ENCODE results near the gene A4GALT.
"Not testable (repeated sequence)": the region's sequence is repeated elsewhere in the genome, so short reads cannot be mapped to it uniquely, and the experiment has no call there.

DNA sequence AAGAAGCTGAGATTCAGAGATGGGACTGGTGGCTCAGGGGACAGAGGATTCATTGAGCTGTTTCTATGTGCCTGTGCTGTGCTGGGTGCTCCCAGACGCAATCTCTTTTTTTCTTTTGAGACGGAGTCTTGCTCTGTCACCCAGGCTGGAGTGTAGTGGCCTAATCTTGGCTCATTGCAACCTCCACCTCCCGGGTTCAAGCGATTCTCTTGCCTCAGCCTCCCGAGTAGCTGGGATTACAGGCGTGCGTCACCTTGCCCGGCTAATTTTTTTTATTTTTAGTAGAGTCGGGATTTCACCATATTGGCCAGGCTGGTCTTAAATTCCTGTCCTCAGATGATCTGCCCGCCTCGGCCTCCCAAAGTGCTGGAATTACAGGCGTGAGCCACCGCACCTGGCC is 47.6 kb downstream of the A4GALT start:
- TF ChIP-seq, protein P1, sequence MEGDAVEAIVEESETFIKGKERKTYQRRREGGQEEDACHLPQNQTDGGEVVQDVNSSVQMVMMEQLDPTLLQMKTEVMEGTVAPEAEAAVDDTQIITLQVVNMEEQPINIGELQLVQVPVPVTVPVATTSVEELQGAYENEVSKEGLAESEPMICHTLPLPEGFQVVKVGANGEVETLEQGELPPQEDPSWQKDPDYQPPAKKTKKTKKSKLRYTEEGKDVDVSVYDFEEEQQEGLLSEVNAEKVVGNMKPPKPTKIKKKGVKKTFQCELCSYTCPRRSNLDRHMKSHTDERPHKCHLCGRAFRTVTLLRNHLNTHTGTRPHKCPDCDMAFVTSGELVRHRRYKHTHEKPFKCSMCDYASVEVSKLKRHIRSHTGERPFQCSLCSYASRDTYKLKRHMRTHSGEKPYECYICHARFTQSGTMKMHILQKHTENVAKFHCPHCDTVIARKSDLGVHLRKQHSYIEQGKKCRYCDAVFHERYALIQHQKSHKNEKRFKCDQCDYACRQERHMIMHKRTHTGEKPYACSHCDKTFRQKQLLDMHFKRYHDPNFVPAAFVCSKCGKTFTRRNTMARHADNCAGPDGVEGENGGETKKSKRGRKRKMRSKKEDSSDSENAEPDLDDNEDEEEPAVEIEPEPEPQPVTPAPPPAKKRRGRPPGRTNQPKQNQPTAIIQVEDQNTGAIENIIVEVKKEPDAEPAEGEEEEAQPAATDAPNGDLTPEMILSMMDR (conservative IDR thresholded peaks at IDR 0.05; ENCODE audit: low read depth in 2 of 2), result not testable (repeated sequence)
- not testable (repeated sequence) for TF ChIP-seq EZH2 (IDR thresholded peaks at IDR 0.05; ENCODE audit: low read depth, unreplicated experiment)
